ENCODE measurements around the gene WFDC10B.

The WFDC10B gene

GRCh38 chr20:45639687-45640086 is 65.1 kb downstream of the WFDC10B start:
- Histone ChIP-seq H3K9me3 (ENCODE audit: insufficient read depth, low read length) (no peaks in the 10 kb centered on the region), H3K36me3 (replicated peaks; ENCODE audit: low read depth, low read length) (no peaks in the 10 kb centered on the region), H3K27me3 (ENCODE audit: low read depth, low read length) (peaks cover 29% of the 10 kb centered on the region; the same call in 1 of the 2 replicates), H3K79me2 (ENCODE audit: low read length) (no peaks in the 10 kb centered on the region), H3K4me3 (ENCODE audit: low read length) (no peak overlapping the region), H3K4me2 (ENCODE audit: low read length) (no peak overlapping the region), H3K4me1 (ENCODE audit: low read length) (no peaks in the 10 kb centered on the region), H4K20me1 (ENCODE audit: insufficient read depth, low read length) (no peaks in the 10 kb centered on the region), H3K27ac (ENCODE audit: low read length) (no peak overlapping the region), H3K9ac (ENCODE audit: low read length) (no peak overlapping the region), H2AFZ (ENCODE audit: low read depth, low read length) (no peak overlapping the region)
- TF ChIP-seq CTCF (IDR thresholded peaks at IDR 0.05; ENCODE audit: low read depth, low read length) (no peak), EZH2phosphoT487 (IDR thresholded peaks at IDR 0.05; ENCODE audit: low read depth) (no peak)

DNA sequence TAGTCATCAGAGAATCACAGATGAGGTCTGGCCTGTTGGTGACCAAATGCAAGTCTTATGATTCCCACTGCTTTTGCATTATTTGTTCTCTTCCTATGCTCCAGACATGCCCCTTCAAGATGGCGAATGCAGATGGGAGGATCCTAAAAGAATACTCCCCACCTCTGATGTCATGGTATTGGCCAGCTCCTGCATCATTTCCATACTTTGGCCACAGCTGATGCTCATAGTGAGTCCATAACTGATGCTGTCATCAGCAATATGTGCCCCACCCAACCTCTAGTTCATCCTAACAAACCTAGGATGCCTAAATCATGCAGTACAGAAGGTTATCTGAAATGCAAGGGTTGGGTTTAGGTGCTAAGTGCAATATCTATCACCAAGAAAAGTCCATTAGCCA is 68.3 kb downstream of the WFDC10B start:
- TF ChIP-seq CTCF (IDR thresholded peaks at IDR 0.05; ENCODE audit: low read depth, low read length) (no peak), EZH2phosphoT487 (IDR thresholded peaks at IDR 0.05; ENCODE audit: low read depth) (no peak)
- no peaks in the 10 kb centered on the region for H3K4me1 ChIP-seq (ENCODE audit: low read length)

More for the DNA sequence above, 68.3 kb downstream of the WFDC10B start:
- H3K4me3 ChIP-seq (ENCODE audit: low read length), result no peak overlapping the region
- H3K79me2 ChIP-seq (ENCODE audit: low read length), result no peaks in the 10 kb centered on the region
- H2AFZ ChIP-seq (ENCODE audit: low read depth, low read length), result no peak overlapping the region
- H3K27ac ChIP-seq (ENCODE audit: low read length), result no peak overlapping the region
- no peak overlapping the region for H3K9ac ChIP-seq (ENCODE audit: low read length)
- H3K9me3 ChIP-seq (ENCODE audit: insufficient read depth, low read length), result no peaks in the 10 kb centered on the region
- no peaks in the 10 kb centered on the region for H3K36me3 ChIP-seq (replicated peaks; ENCODE audit: low read depth, low read length)
- no peaks in the 10 kb centered on the region for H4K20me1 ChIP-seq (ENCODE audit: insufficient read depth, low read length)
- peaks cover 33% of the 10 kb centered on the region; the same call in 1 of the 2 replicates for H3K27me3 ChIP-seq (ENCODE audit: low read depth, low read length)
- no peak overlapping the region for H3K4me2 ChIP-seq (ENCODE audit: low read length)
